ENCODE measurements around the gene MYRFL. TPM values are rescaled to one million over a fixed set of nuclear protein-coding genes. Genes with fewer than 3 reads are reported as not detected.

The MYRFL gene
- total RNA-seq, 3 donors from 2014 or later: 1.3 TPM; not detected in 2

GRCh38 chr12:69866698-69867097 is 41.7 kb downstream of the MYRFL start:
- Histone ChIP-seq H3K27ac (no peak overlapping the region), H3K27me3 (no peaks in the 10 kb centered on the region), H3K4me1 (no peaks in the 10 kb centered on the region), H3K9me3 (no peaks in the 10 kb centered on the region), H3K4me3 (no peak overlapping the region), H3K36me3 (no peaks in the 10 kb centered on the region)
- intact Hi-C loops (cut with DNase I; ENCODE audit: low total_unique reads): no loop called here
- no peak for DNase-seq (ENCODE audit: low spot score in 2 of 2)
- TF ChIP-seq CTCF (IDR thresholded peaks at IDR 0.05): no peak
- no peak for TF ChIP-seq POLR2A (IDR thresholded peaks at IDR 0.05)

GRCh38 chr12:69868695-69869094 is 43.7 kb downstream of the MYRFL start:
- no peaks in the 10 kb centered on the region for H3K27me3 ChIP-seq
- DNase-seq (ENCODE audit: low spot score in 2 of 2): no peak
- TF ChIP-seq POLR2A (IDR thresholded peaks at IDR 0.05): no peak
- TF ChIP-seq POLR2AphosphoS5 (IDR thresholded peaks at IDR 0.05): no peak
- TF ChIP-seq CTCF (IDR thresholded peaks at IDR 0.05): no peak
- H3K36me3 ChIP-seq: no peaks in the 10 kb centered on the region
- intact Hi-C loops (cut with DNase I; ENCODE audit: low total_unique reads): no loop called here
- no peak overlapping the region for H3K4me3 ChIP-seq
- no peak overlapping the region for H3K27ac ChIP-seq
- no peaks in the 10 kb centered on the region for H3K4me1 ChIP-seq
- no peaks in the 10 kb centered on the region for H3K9me3 ChIP-seq

GRCh38 chr12:69872804-69873203 is 47.8 kb downstream of the MYRFL start:
- Histone ChIP-seq H3K27me3 (no peaks in the 10 kb centered on the region), H3K9me3 (no peaks in the 10 kb centered on the region), H3K4me1 (no peaks in the 10 kb centered on the region), H3K27ac (no peak overlapping the region), H3K4me3 (no peak overlapping the region), H3K36me3 (no peaks in the 10 kb centered on the region)
- TF ChIP-seq POLR2AphosphoS5 (IDR thresholded peaks at IDR 0.05) (no peak), CTCF (IDR thresholded peaks at IDR 0.05) (no peak), POLR2A (IDR thresholded peaks at IDR 0.05) (no peak)
- intact Hi-C loops (cut with DNase I; ENCODE audit: low total_unique reads): no loop called here
- no peak for DNase-seq (ENCODE audit: low spot score in 2 of 2)

- Histone ChIP-seq H3K9me3 (no peaks in the 10 kb centered on the region), H3K27ac (no peak overlapping the region), H3K4me3 (no peak overlapping the region), H3K4me1 (no peaks in the 10 kb centered on the region), H3K36me3 (no peaks in the 10 kb centered on the region), H3K27me3 (no peaks in the 10 kb centered on the region)
- intact Hi-C loops (cut with DNase I; ENCODE audit: low total_unique reads): no loop called here
- no peak for DNase-seq (ENCODE audit: low spot score in 2 of 2)
- TF ChIP-seq POLR2A (IDR thresholded peaks at IDR 0.05): no peak
- no peak for TF ChIP-seq CTCF (IDR thresholded peaks at IDR 0.05)
- no peak for TF ChIP-seq POLR2AphosphoS5 (IDR thresholded peaks at IDR 0.05)
Measured at GRCh38 chr12:69873429-69873828, 48.4 kb downstream of the MYRFL start.

- no peak for TF ChIP-seq POLR2AphosphoS5 (IDR thresholded peaks at IDR 0.05)
- TF ChIP-seq POLR2A (IDR thresholded peaks at IDR 0.05): no peak
- TF ChIP-seq CTCF (IDR thresholded peaks at IDR 0.05): no peak
- no peak for DNase-seq (ENCODE audit: low spot score in 2 of 2)
- no peaks in the 10 kb centered on the region for H3K4me1 ChIP-seq
- H3K36me3 ChIP-seq: no peaks in the 10 kb centered on the region
- intact Hi-C loops (cut with DNase I; ENCODE audit: low total_unique reads): loop anchor here (5.0 kb wide), 1 partner anchor 703 kb away; no protein-coding TSS in a partner anchor
- H3K27ac ChIP-seq: no peak overlapping the region
- no peaks in the 10 kb centered on the region for H3K27me3 ChIP-seq
- H3K4me3 ChIP-seq: no peak overlapping the region
- H3K9me3 ChIP-seq: no peaks in the 10 kb centered on the region
Measured at GRCh38 chr12:69874606-69875005, 49.6 kb downstream of the MYRFL start.

Data from breast epithelium (tissue), 4 donors.